D341Med (cell line): ENCODE data around the gene ZNF618.
A peak's percentile ranks its signal among the peaks of the same experiment; 100 is the strongest.

Experiments used
- DNase-seq: peaks from one replicate; pipeline ENCODE4 v3.0.0; 2012; ENCODE audit warnings: low spot score

ZNF618 gene

DNA sequence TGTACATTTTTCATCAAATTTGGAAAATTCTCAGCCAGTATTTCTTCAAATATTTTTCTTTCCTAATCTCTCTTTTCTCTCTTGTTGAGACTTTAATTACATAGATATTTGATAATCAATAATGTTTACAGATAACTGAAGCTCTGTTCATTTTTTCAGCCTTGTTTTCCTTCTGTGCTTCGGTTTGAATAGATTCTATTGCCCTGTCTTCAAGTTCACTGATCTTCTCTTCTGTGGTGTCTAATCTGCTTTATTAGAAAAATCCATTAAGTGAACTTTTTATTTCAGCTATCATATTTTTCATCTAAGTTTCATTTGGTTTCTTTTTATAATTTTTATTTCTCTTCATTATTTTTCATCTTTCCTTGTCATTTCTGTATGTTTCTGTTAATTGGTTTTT, 147.9 kb downstream of the ZNF618 start:
- DNase-seq = no peak

DNA sequence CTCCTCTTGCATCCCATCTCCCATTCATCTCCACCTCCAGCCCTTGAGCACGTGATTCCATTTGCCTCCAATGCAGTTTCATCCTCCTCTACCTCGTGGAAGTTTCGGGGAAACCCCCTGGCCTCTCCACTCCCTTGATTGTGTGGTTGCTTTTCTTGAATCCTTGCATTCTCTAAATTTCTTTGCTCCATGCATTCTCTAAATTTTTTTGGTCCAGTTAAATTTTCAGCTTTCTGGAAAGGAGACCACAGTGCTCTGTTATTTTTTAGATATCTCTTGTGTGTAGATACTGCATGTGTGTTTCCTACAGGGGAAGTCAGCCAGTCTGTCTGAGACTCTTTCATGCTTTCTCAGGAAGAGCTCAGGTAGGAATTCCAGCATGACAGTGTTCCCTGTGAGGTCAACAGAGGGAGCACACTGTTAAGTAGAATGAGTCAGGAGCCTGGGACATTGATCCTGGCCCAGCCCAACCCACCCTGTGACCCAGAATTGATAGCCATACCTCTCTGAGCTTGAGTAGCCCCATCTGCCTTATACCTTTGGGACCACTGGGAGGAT, 149.2 kb downstream of the ZNF618 start:
- DNase-seq = peak; percentile 2

DNA sequence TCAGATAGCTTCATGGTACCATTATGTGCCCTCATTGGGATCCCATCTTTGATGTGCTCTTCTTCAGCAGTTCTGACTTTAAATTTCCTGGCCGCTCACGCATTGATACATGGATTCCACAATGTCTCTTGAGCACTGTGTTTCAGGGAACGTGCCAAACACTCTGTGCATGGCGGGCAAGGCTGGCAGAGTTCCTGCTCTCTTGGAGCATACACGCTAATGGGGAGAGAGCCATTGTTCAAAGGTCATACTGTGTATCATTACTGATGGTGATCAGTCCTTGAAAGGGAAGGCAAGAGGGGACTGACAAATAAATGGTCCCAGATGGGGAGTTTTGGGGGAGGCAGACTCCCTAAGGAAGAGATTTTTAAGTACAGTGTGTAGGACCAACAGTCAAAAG, 149.7 kb downstream of the ZNF618 start:
- peak; percentile 3 for DNase-seq

DNA sequence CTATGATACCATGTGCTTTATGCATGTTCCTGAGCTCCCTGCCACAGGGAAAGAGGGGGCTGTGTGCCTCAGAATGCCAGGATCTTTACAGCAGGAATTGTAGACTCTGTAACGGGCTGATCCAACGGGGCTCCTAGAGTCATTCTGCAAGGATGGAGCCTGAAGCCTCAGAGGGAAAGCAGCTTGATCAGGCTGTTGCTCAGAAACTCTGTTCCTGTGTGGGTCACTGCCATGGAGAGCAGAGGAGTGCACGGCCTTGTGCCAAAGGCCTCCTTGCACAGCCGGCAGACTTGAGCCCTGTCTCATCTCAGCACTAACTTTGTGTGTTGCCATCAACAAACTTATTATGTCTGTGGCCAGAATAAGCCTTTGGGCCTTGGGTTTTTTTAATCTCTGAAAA, 150.2 kb downstream of the ZNF618 start:
- peak; percentile 5 for DNase-seq

DNA sequence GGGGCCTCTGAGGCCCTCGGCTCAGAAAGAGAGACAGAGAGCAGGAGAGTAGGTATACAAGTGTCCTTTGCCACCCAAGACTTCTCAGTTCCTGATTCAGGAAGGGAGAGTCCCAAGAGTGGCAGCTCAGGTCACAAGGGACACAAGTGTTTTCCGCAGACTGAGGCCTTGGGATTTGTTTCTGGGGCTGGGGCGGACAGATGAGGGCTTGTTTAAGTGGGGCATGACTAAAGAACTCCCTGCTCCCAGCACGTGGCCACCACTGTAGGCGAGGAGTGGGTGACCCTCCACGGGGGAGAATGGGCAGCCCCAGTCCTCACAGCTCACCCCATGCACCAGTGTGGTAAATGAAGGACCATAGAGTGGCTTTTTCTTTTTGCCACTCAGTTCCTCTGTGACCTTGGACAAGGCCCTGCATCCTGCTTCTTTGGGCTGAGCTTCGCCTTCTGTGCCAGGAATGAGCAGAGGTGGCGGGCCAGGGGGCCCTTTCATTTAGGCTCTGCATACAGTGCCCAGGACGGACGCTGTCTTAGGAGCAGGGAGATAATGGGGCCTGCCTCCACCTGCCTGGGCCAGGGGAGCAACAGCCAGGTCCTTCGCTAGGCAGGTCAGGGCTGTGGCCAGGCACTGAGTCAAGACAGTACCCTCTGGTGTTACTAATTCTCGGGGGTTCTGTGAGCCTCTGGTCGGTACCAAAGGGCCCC, 151.2 kb downstream of the ZNF618 start:
- peak; percentile 6 for DNase-seq

DNA sequence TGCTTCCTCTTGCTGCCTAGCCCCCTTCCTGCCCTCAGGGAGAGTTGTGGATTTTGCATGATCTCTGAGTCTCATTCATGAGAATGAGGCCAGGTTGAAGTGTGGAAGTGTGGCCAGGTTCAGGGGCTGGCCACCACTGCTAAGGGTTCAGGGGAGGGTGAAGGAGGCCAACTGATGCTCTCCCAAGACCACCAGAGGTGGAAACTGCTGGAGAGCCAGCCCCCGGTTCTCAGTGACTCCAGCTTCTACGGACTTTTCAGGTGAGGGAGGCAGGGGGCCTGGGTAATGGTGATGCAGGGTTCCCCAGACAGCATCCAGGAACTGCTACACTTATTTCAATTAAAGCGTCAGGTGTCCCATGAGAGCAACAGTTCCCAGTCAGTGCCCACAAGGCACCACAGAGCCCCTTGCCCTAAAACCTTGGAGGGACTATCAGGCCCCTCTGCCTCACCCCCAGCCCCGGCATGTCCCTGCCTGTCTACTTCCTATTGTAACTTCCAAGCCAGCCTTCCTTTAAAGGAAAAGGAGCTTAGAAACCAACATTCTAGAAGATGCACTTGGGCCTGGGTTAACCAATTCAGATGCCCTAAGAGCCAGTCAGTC, 151.9 kb downstream of the ZNF618 start:
- no peak for DNase-seq

DNA sequence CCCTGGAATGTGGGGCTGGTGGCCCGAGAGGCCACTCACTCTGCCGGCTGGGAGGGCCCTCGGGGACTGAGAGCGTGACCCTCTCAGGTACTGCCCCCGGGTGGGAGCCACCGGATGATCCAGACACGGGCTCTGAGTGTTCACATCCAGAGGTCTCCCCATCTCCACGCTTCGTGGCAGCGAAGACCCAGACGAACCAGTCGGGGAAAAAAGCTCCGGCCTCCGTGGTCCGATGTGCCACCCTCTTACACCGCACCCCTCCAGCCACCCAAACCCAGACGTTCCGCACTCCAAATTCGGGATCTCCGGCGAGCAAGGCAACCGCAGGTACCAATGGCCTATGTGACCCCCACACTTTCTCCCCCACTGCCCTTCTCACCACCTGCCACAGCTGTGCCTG, 152.5 kb downstream of the ZNF618 start:
- peak; percentile 13 for DNase-seq

DNA sequence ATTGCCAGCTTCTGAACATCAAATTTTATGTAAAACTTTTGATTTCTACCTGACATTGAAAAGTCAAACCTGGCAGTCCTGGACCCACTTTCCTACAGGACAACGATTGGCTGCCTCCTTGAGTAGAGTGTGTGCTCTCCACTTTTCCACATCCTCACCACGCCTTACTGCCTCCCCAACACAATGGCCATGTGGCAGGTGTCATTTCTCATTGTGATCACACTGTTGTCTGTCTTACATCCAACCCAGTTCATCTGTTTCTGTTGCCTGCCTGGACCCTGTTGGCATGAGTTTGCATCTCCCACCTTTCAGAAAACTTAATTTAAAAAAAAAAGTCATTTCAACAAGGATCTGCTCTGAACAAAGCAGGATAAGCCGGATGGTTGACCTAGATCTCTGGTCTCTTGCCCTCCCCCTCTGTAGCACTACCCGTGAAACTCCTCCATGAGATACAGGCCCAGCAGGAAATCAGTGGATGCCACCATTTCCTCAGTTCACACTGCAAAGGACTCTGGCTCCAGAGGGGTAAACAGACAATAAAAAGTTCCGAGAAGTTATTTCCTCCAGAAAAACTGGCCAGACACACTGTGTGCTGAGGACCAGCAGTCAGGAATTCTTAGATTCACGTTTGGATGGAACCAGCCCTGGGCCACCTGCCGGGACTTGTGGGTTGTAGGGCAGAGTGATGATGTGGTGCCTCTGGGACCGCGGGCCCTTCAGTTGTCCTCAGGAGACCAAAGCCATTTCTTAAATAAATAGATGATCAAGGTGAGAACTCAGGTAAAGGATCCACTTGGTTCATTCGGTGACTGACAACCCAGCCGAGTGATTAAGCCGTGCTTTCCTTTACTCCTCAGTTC, 153.4 kb downstream of the ZNF618 start:
- DNase-seq = peak; percentile 4

DNA sequence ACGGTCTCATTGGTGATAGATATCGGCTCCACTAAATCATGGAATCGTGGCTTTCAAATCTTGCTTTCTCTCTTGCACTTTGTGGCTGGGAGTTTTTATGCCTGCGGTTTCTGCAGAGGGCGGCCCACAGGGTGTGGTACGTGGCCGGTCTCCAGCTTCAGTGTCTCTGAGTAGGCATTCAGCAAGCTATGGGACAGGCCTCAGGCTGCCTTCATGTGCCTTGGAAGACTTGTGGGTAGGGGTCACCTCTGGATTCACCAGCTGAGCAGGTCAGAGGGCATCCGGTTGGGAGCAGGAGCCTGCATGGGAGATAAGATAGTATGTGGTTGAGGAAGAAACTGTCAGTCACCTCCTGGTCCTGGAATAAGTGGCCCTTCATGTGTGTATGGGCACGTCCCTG, 154.3 kb downstream of the ZNF618 start:
- DNase-seq = peak; percentile 6

DNA sequence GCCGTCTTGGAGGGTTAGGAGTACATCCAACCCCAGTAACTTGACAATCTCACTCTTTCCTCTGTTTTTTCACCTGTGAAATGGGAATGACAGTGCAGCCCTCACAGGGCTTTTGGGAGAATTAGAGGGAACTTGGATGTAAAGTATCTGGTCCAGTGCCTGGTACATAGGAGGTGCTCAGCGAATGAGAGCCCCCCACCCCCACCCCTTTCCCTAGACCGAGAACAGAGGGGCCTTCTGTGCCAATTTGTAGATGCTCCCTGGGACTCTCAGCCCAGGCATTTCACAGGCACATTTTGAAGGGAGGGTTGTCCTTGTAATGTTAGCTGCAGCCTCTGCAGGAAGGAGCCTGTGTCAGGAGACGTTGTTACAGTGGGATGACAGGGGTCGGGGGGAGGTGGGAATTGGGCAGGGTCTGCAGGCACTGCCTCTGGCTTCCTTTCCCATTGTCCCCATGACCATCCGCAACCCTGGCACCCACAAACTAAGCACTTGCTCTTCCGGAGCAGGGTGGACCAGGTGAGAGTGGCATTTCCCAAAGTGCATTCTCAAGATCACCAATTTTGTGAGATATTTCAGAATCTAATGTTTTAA, 155.0 kb downstream of the ZNF618 start:
- peak; percentile 6 for DNase-seq

DNA sequence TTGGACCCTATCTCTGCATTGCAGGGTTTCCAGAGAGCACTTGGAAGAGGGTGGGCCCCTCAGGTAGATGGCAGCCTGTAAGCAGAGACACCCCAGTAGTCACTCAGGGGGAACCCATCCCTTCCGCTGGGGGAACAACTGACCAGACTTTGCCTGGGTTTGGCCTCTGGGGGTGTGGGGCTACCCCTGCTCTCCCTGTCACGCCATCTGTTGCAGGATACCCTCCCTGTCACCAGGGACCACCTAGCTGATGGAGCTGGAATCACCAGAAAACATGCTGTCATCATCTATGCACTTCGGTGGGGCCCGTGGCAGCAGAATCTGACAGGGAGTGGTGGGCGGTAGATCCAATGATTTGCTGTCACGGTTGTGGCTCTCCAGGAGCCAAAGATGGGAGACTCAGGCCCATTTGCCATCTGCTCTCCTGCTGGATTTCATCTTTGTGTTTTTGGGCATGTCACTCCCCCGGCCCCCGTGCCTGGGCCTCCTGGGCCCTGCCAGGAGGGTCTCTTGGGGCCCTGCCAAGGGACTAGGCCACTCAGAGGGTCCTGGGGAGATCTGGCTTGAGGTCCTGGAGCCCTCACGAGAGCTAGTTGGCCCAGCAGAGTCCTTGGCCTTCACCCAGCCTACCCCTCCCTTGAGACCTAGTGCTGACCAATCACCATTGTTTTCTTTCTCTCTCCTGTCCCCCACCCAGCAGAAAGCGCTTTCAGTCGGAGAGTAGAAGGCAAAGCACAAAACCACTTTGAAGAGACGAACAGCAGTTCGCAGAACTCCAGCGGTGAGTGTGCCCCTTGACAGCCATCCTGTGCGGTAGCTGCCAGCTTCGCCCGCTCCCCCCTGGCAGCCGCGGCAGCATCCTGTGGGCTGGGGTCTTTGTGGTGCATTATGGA, 156.1 kb downstream of the ZNF618 start:
- DNase-seq = peak; percentile 19

DNA sequence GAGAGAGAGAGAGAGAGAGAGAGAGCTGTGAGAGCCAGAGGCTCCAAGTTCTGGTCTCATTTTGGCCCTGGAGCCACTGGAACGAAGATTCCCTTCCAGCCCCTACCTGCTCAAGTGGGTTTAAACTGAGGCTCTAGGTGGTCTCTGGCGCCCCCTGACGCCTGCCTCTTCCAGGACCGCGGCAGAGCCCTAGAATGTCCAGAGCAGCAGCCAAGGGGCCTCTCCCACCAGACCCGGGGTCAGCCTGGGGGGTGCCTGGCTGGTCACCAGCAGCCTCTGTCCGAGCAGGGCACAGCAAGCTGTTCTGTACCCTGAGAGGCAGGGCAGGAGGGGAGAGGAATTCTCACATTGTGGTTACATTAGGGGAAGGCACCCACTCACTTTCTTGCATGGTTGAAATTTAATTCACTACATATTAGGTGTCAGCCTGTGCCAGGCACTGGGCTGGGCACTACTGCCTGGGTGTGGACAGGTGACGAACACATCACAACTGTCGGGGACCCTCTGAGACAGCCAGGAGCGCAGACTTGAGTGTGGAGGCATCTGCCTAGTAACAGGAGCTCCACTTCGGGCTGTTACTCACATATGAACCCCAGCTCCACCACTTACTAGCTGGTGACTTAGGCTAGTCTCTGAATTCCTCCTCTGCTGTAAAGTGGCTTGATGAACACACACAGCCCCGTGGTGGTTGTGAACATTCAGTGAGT, 157.4 kb downstream of the ZNF618 start:
- peak; percentile 68 for DNase-seq

DNA sequence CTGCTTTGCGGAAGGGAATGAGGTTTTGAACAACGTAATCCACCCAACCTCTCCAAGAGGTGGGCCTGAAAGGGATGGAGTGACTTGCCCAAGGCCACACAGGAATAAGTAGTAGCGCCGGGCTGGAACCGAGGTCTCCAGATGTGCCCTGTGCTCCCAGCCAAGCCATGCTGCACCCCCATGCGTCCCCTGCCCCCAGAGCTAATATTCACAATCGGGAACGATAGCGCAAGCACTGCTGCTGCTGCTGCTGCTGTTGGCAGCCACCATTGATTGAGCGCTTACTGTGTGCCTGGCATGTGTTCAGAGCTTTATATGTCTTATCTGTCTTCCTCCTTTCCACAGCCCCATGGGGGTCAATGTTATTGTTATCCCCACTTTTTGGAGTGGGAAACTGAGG, 158.1 kb downstream of the ZNF618 start:
- DNase-seq = peak; percentile 6

DNA sequence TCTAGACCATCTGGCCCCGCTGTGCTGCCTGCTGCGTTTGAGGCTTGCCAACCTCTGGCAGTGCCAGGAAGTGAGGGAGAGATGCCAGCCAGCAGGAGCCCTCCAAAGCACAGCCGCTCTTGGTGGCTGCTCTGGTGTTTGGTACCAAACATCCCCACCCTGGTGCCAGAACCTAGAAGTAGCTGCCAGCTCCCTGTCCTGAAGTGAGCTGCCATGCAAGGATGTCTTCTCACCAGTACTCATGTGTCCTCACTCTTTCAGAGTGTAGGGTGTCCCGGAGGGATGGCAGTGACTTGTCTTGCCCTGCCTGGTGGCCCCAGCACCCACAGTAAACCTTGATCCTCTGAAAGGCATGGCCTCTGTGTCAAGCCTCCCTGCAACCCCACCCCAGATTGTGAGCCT, 158.6 kb downstream of the ZNF618 start:
- peak; percentile 7 for DNase-seq

DNA sequence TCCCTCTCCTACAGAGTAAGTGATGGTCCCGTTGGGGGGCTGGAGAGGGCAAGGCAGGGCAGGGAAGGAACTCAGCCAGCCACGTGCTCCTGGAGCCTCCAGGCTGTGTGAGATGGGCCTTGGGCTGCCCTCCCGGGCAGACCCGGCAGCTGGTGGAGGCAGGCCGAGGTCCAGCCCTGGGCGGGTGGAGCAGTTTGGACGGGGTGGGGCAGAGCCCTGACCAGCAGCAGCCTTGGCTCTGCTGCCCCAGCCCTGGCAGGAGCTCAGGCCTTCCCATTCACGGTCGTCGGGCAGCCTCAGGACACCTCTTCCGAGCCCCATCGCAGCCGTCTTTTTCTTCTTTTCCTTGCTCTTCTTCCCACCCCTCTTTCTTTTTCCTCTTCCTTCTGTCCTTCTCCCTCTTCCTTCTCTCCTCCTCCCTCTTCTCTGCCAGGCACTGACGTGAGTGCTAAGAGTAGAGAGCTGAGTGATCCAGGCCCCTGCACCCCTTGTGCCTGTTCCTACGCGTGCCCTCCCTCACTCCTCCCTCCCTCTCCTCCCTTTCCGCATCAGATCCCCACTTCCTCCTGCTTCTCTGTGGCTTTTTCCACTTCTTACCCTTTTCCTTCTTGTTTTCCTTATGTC, 159.2 kb downstream of the ZNF618 start:
- peak; percentile 17 for DNase-seq

DNA sequence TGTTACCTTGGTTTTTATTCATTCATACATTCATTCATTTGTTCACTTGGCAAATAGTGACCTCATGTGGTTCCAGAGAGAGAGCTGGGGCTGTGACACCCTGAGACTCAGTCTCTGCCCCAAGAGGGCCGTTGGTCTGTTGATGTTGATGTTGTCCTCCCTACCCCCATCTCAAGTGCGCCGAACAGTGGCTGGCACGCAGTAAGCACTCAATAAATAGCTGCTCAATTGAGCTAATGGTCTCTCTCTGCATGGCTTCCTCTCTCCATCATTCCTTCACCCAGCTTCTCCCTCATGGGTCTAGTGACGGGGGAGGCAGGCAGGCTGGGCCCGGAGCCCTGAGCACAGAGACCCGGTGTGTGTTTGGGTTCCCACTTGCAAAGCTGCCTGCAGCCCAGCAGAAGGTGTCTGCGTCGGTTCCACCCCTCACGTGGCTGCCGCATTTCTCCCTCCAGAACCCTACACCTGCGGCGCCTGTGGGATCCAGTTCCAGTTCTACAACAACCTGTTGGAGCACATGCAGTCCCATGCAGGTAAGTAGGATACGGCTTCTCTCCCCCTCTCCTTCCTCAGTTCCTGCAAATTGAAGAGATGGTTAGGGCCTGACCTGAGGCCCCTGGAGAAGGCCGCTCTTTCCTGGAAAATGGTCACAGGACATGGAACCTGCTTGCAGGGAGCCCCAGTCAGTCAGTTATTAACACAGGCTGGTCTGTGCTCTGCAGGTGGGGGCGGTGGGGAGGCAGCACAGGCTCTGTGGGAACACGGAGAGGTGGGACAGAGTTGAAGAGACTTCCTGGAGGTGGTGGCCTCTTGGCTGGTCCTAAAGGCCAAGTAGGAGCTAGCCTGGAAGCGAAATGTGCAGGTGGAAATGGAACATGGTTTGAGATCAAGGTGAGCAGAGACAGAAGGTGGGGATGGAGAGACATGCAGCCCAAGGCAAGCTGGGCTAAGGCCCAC, 160.0 kb downstream of the ZNF618 start:
- peak; percentile 6 for DNase-seq

DNA sequence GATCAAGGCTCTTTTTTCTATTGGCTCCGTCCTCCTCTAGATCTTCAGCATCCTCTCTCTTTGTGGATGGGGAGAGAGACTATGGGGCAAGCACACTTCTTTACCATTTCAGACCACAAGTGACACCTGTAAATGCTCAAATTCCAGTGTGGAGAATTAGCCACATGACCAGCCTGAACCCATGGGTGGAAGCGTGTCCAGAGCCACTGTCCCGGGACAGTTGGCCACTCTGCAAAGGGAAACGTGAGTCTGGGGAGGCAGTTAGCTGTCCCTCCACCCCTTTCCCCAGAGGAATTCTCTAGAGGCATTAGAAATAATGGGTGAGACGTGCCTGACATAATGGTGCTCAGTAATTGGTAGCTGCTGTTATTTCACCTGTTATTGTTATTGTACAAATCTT, 161.1 kb downstream of the ZNF618 start:
- peak; percentile 13 for DNase-seq

DNA sequence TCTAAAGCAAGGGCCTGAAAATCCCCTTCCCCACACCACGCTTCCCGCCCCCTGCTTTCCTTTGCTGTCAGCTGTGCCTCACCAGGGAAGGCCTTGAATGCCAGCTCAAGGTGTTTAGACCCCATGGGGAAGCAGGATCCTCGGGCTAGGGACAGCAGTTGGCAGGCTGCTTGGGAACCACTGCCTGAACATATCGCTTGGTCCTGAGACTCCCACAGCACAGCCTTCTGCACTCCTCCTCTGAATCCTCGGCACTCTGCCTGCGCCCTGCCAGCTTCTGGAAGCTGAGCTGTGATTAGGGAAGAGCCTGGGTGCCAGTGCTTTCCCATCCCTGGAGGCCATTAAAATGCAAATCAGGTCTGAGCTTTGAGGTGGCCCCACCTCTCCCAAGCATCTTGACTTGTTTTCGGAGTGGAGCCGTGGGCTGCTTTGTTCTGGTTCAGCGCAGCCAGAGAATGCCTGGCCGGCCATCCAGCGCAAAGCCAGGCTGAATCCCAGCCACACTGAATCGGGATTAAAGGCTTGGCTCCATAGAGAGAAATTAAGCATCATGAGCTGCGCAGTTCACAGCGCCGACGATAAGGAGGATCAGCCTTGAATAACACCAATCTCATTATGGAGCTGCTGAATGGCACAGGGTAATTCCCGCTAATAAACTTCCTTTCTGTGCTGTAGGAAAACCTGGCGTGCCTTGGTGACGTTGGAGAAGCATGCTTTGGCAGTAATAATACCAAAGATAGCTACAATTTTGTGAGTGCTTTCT, 162.0 kb downstream of the ZNF618 start:
- DNase-seq = peak; percentile 89
